ENCODE results near the gene ELMOD1. TPM values are rescaled to one million over a fixed set of nuclear protein-coding genes. Genes with fewer than 3 reads are reported as not detected.

Gene ELMOD1
- total and polyA plus RNA-seq, 12 donors = 0.10 to 1.0 (median 0.30) TPM; not detected in 1

GRCh38 chr11:107655602-107656001, 64.7 kb downstream of the ELMOD1 start:
- intact Hi-C loops (cut with DNase I) = no loop called here
- Histone ChIP-seq H3K27ac (no peak overlapping the region), H3K36me3 (no peaks in the 10 kb centered on the region), H3K27me3 (peaks cover 0 to 7% (median 3%) of the 10 kb centered on the region in 7 donors), H3K4me3 (no peak overlapping the region), H3K4me1 (peaks cover 0 to 4% (median 0%) of the 10 kb centered on the region in 9 donors), H3K9me3 (no peaks in the 10 kb centered on the region)
- ATAC-seq = no peak
- TF ChIP-seq CTCF (IDR thresholded peaks at IDR 0.05) = no peak
- 58 to 59% methylated on average over 4 of the region's 4 CpGs for WGBS, 2 donors
- no peak for DNase-seq

- Histone ChIP-seq H3K4me1 (peaks cover 0 to 4% (median 0%) of the 10 kb centered on the region in 9 donors), H3K9me3 (no peaks in the 10 kb centered on the region), H3K4me3 (no peak overlapping the region), H3K36me3 (no peaks in the 10 kb centered on the region), H3K27me3 (peaks cover 0 to 13% (median 0%) of the 10 kb centered on the region in 7 donors), H3K27ac (no peak overlapping the region)
- DNase-seq = no peak
- intact Hi-C loops (cut with DNase I) = no loop called here
- no peak for TF ChIP-seq CTCF (IDR thresholded peaks at IDR 0.05)
- no peak for ATAC-seq
These were observed 68.4 kb downstream of the ELMOD1 start for GRCh38 chr11:107659310-107659709.

- Histone ChIP-seq H3K9me3 (no peaks in the 10 kb centered on the region), H3K4me3 (no peak overlapping the region), H3K36me3 (no peaks in the 10 kb centered on the region), H3K27me3 (peaks cover 0 to 13% (median 0%) of the 10 kb centered on the region in 7 donors), H3K27ac (no peak overlapping the region), H3K4me1 (peaks cover 0 to 4% (median 0%) of the 10 kb centered on the region in 9 donors)
- TF ChIP-seq CTCF (IDR thresholded peaks at IDR 0.05) = no peak
- ATAC-seq = no peak
- no peak for DNase-seq
- intact Hi-C loops (cut with DNase I) = no loop called here
- 89 to 93% methylated on average over 3 of the region's 3 CpGs for WGBS, 2 donors
These were observed 69.1 kb downstream of the ELMOD1 start for GRCh38 chr11:107660066-107660465.

GRCh38 chr11:107661656-107662055, 70.7 kb downstream of the ELMOD1 start:
- no peak for DNase-seq
- peaks cover 0 to 13% (median 0%) of the 10 kb centered on the region in 7 donors for H3K27me3 ChIP-seq
- WGBS, 2 donors = 79 to 93% methylated on average over 1 of the region's 1 CpG
- H3K36me3 ChIP-seq = no peaks in the 10 kb centered on the region
- H3K4me3 ChIP-seq = no peak overlapping the region
- intact Hi-C loops (cut with DNase I) = no loop called here
- TF ChIP-seq CTCF (IDR thresholded peaks at IDR 0.05) = no peak
- no peaks in the 10 kb centered on the region for H3K9me3 ChIP-seq
- H3K4me1 ChIP-seq = no peaks in the 10 kb centered on the region
- ATAC-seq = no peak
- no peak overlapping the region for H3K27ac ChIP-seq
